ENCODE data around the gene RRAS. TPM values are rescaled to one million over a fixed set of nuclear protein-coding genes. Genes with fewer than 3 reads are reported as not detected.

Gene RRAS
- total RNA-seq, 8 experiments from 2014 or later = 0.79 to 35.2 (median 7.5) TPM

DNA sequence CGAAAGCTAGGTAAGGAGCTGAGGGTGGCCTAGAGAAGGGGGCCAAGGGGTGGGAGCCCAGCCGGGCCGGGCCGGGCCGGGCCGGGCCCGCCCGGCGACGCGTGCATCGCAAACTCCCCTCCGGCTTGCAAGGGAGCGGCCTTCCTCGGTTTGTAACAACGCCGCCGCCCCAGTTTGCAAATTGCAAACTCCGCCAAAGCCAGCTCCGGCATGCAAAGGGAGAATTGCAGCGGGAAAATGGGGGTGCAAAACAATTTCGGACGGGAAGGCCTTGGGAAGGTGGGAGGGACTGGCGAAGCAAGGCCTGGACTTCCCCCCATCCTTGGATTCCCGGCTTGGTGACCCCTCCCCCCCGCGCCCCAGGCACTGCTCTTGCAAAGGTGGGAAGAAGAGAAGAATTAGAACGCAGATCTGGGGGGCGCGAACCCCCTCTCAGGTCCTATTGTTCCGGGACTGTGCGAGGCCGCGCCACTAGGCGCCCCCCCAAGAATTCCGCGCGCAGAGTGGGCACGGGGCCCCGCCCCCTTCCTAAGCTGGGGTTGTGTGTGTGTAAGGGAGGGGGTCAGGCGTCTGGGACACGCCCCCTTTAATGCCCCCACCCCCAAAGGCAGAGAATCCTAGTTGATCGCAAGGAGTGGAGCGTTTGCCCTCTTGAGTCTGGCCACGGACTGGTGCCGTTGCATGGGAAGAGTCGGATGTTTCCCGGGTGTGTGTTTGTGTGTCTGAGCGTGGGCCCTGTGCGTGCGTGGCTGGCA, 48.0 kb downstream of the RRAS start:
- peak overlapping the region; percentile 97 to 99 for H3K27ac ChIP-seq
- in situ Hi-C loops (cut with MboI; ENCODE audit: low pct_unique_long_range_greater_than_20kb in 2 of 9, low sequenced_read_pairs in 9 of 9, unreplicated experiment in 9 of 9) = no loop called here
- ATAC-seq (replicated peaks in 6 of 8) = peak in 3 of 8 experiments; percentile 9 to 20 (median 15)
- H3K4me1 ChIP-seq (replicated peaks in 1 of 2) = peaks cover 6 to 7% of the 10 kb centered on the region in 2 donors
- H3K4me3 ChIP-seq = peak overlapping the region; percentile 65 to 98 (median 97)
- WGBS, 10 experiments = 0% methylated on average over 1 to 5 of the region's 51 CpGs; no CpG with 5 or more reads in 7 of the 10 experiments

GRCh38 chr19:49590971-49591730, 48.8 kb downstream of the RRAS start, which contains the start of gene PRR12:
Gene PRR12, plus strand, starts transcription at chr19:49591182. Its CDS starts 473 bp downstream, at chr19:49591655.
- WGBS, 10 experiments = 0 to 5% (median 0%) methylated on average over 1 to 7 of the region's 66 CpGs; no CpG with 5 or more reads in 6 of the 10 experiments
- peak within 1 kb of the TSS; percentile 97 to 99 for H3K27ac ChIP-seq
- peak within 1 kb of the TSS; percentile 65 to 98 (median 97) for H3K4me3 ChIP-seq
- peak; percentile 8 to 52 (median 42) for ATAC-seq (replicated peaks in 6 of 8)
- in situ Hi-C loops (cut with MboI; ENCODE audit: low pct_unique_long_range_greater_than_20kb in 2 of 9, low sequenced_read_pairs in 9 of 9, unreplicated experiment in 9 of 9) = no loop called here
- peaks cover 6 to 7% of the 10 kb centered on the region in 2 donors for H3K4me1 ChIP-seq (replicated peaks in 1 of 2)

DNA sequence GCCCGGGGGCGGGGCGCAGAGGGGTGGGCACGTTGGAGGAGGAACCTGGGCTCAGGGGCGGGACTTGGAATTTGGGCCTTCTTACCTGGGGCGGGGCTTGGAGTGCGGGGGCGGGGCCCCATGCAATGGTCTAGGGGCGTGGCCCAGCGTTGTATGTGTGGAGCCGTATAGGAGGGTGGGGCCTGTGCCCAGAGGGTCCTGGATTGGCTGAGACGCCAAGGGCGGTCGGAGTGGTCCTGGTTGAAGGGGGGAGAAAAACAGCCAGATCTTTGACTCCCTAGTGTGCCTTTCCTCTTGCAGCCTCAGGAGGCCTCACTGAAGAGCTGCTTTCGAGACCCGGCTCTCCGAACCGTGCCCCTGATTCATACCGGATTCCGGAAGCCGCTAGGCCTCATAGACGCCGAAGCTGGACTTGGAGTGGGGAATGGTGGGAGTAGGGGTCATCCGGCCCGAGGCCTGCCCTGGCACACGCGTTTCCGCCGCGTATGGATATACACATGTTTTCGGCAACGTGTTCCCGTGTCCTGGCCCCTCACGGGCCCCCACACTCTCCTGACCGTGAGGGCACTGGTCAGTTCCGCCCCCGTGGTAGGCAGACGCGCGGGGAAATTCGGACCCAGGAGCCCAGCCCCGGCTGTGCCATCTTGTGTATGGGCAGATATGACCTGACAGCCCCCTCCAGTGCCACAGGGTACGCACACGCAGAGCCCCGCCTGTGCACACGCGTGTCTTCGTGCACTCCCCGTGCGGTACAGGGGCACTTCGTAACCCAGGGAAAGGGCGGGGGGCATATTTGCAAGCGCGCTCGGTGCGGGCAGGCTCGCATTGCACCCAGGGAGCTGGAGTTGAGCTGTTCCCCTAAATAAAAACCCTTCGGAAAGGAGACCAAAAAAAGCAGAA, 49.6 kb downstream of the RRAS start:
- in situ Hi-C loops (cut with MboI; ENCODE audit: low pct_unique_long_range_greater_than_20kb in 2 of 9, low sequenced_read_pairs in 9 of 9, unreplicated experiment in 9 of 9) = no loop called here

DNA sequence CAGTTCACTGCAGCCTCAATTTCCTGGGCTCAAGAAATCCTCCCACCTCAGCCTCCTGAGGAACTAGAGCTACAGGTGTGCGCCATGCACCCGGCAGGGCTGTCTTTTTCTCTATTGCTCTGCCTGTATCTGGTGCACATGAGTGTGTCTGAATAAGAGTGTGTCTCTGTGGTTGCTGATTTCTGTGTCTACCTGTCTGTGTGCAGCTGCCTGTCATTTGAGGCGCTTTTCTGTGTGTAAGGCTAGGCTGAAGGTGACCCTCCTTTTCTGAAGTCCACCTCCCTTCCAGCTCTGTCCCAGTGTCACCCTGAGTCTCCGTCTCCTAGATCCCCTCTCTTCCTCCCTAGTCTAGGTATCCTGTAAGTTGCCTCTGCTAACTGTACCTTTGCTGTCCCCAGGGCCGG, 50.4 kb downstream of the RRAS start:
- Histone ChIP-seq H3K4me1 (replicated peaks in 1 of 2) (peaks cover 22 to 23% of the 10 kb centered on the region in 2 donors), H3K27ac (peak overlapping the region; percentile 97 to 99), H3K4me3 (peak overlapping the region in 3 of 5 donors; percentile 65 to 98 (median 97))
- no peak for ATAC-seq (replicated peaks in 6 of 8)
- WGBS, 10 experiments = 71% methylated on average over 2 of the region's 5 CpGs; no CpG with 5 or more reads in 9 of the 10 experiments
- in situ Hi-C loops (cut with MboI; ENCODE audit: low pct_unique_long_range_greater_than_20kb in 2 of 9, low sequenced_read_pairs in 9 of 9, unreplicated experiment in 9 of 9) = no loop called here

More for the DNA sequence above, 49.6 kb downstream of the RRAS start:
- WGBS, 10 experiments = 0 to 1% (median 0%) methylated on average over 2 to 24 of the region's 58 CpGs; no CpG with 5 or more reads in 5 of the 10 experiments
- Histone ChIP-seq H3K4me1 (replicated peaks in 1 of 2) (peaks cover 14 to 15% of the 10 kb centered on the region in 2 donors), H3K4me3 (peak overlapping the region; percentile 65 to 98 (median 97)), H3K27ac (peak overlapping the region; percentile 97 to 99)
- ATAC-seq (replicated peaks in 6 of 8) = peak; percentile 57 to 78 (median 69)

DNA sequence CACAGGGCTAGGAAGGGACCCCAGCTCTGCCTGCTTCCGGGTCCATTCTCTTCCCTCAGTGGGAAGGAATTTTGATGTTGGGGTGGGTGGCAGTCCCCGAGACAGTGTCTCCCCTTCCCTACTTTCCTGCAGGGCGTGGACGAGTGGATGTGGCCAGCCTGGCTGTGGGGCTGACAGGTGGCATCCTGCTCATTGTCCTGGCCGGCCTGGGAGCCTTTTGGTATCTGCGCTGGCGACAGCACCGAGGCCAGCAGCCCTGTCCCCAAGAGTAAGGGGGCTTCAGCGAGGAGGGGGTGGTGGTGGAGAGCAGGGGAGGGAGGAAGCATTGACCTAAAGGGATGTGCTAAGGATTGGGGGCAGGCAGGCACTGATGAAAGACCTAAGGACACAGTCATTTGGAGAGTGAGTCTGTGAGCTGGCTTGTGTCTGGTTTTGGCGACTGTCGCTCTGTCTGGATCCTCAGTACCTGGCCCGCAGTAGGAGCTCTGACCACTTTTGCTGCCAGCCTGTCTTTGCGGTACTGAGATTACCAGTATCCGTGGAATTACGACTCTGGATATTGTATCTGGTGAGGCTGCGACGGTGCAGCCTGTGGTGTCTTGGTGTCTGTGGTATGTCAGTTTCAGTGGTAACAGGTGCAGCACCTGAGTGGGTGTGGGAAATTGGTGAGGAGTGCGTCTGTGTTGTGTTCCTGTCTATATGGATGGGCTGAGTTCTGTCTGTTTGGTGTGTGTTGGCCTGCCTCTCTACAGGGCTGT, 51.4 kb downstream of the RRAS start:
- Histone ChIP-seq H3K4me1 (replicated peaks in 1 of 2) (peaks cover 18% of the 10 kb centered on the region in 2 donors), H3K4me3 (no peak overlapping the region), H3K27ac (no peak overlapping the region)
- WGBS, 10 experiments = 57 to 96% (median 66%) methylated on average over 4 to 8 of the region's 18 CpGs; no CpG with 5 or more reads in 5 of the 10 experiments
- in situ Hi-C loops (cut with MboI; ENCODE audit: low pct_unique_long_range_greater_than_20kb in 2 of 9, low sequenced_read_pairs in 9 of 9, unreplicated experiment in 9 of 9) = no loop called here
- ATAC-seq (replicated peaks in 6 of 8) = no peak

- Histone ChIP-seq H3K27ac (no peak overlapping the region), H3K4me1 (replicated peaks in 1 of 2) (peaks cover 18% of the 10 kb centered on the region in 2 donors), H3K4me3 (no peak overlapping the region)
- no peak for ATAC-seq (replicated peaks in 6 of 8)
- in situ Hi-C loops (cut with MboI; ENCODE audit: low pct_unique_long_range_greater_than_20kb in 2 of 9, low sequenced_read_pairs in 9 of 9, unreplicated experiment in 9 of 9) = no loop called here
- 11 to 100% (median 83%) methylated on average over 1 to 7 of the region's 8 CpGs for WGBS, 10 experiments
These were observed 52.7 kb downstream of the RRAS start for GRCh38 chr19:49587227-49587626.

Other genes with a start within 250 kb of the RRAS start
- 1 to 10 TPM in 1 of 8 experiments, not detected in 7; 1.2 TPM for gene PTH2, start 216.7 kb downstream of the RRAS start, total RNA-seq
- 1 to 10 TPM in 1 of 8 experiments, under 1 TPM in 5, not detected in 2; 0.42 to 1.1 (median 0.67) TPM for gene GFY, start 214.8 kb downstream of the RRAS start, total RNA-seq
- gene SLC17A7, start 198.6 kb downstream of the RRAS start, total RNA-seq = 1 to 10 TPM in 2 of 8 experiments, under 1 TPM in 5, not detected in 1; 0.16 to 1.9 (median 0.71) TPM
- 10 to 100 TPM; 53.1 to 94.9 (median 76.4) TPM for gene PIH1D1, start 188.3 kb downstream of the RRAS start, total RNA-seq
- 10 to 100 TPM in 4 of 8 experiments, 1 to 10 TPM in 4; 3.6 to 26.2 (median 10.8) TPM for gene ALDH16A1, start 186.9 kb downstream of the RRAS start, total RNA-seq
- 1 to 10 TPM in 5 of 8 experiments, under 1 TPM in 3; 0.22 to 8.7 (median 1.4) TPM for gene FLT3LG, start 165.9 kb downstream of the RRAS start, total RNA-seq
- 1,000 to 10,000 TPM; 2,225 to 4,117 (median 3,221) TPM for gene RPL13A, start 152.5 kb downstream of the RRAS start, total RNA-seq
- 1,000 to 10,000 TPM; 2,973 to 6,174 (median 3,870) TPM for gene RPS11, start 143.7 kb downstream of the RRAS start, total RNA-seq
- 10 to 100 TPM in 4 of 8 experiments, 1 to 10 TPM in 4; 2.2 to 70.6 (median 27.8) TPM for gene FCGRT, start 127.5 kb downstream of the RRAS start, total RNA-seq
- 10 to 100 TPM in 2 of 8 experiments, 1 to 10 TPM in 6; 2.0 to 13.2 (median 6.4) TPM for gene RCN3, start 112.1 kb downstream of the RRAS start, total RNA-seq
- 100 to 1,000 TPM in 2 of 8 experiments, 10 to 100 TPM in 6; 61.7 to 145 (median 76.6) TPM for gene NOSIP, start 59.6 kb downstream of the RRAS start, total RNA-seq
- 1 to 10 TPM in 1 of 8 experiments, under 1 TPM in 7; 0.21 to 1.1 (median 0.60) TPM for gene PRRG2, start 58.8 kb downstream of the RRAS start, total RNA-seq
- gene PRR12, start 49.0 kb downstream of the RRAS start, total RNA-seq = 10 to 100 TPM in 3 of 8 experiments, 1 to 10 TPM in 5; 3.3 to 18.8 (median 7.5) TPM
- gene SCAF1, start 2.1 kb upstream of the RRAS start, total RNA-seq = 10 to 100 TPM; 10.1 to 33.0 (median 20.1) TPM
- gene IRF3, start 25.7 kb upstream of the RRAS start, total RNA-seq = 100 to 1,000 TPM in 1 of 8 experiments, 10 to 100 TPM in 7; 40.8 to 110 (median 53.4) TPM
- gene BCL2L12, start 25.8 kb upstream of the RRAS start, total RNA-seq = 10 to 100 TPM in 3 of 8 experiments, 1 to 10 TPM in 5; 5.3 to 34.6 (median 8.2) TPM
- 100 to 1,000 TPM; 190 to 369 (median 229) TPM for gene PRMT1, start 37.1 kb upstream of the RRAS start, total RNA-seq
- 1 to 10 TPM in 7 of 8 experiments, under 1 TPM in 1; 0.66 to 5.2 (median 2.1) TPM for gene ADM5, start 49.5 kb upstream of the RRAS start, total RNA-seq
- 10 to 100 TPM in 6 of 8 experiments, 1 to 10 TPM in 2; 4.7 to 65.7 (median 36.3) TPM for gene CPT1C, start 51.0 kb upstream of the RRAS start, total RNA-seq
- 1 to 10 TPM in 1 of 8 experiments, under 1 TPM in 2, not detected in 5; 0.19 to 1.6 (median 0.70) TPM for gene TSKS, start 123.2 kb upstream of the RRAS start, total RNA-seq
- gene AP2A1, start 126.9 kb upstream of the RRAS start, total RNA-seq = 10 to 100 TPM; 58.6 to 76.4 (median 71.7) TPM
- gene FUZ, start 173.1 kb upstream of the RRAS start, total RNA-seq = 10 to 100 TPM in 7 of 8 experiments, 1 to 10 TPM in 1; 9.9 to 27.1 (median 16.2) TPM
- 10 to 100 TPM; 16.4 to 38.0 (median 24.5) TPM for gene MED25, start 178.1 kb upstream of the RRAS start, total RNA-seq
- gene PTOV1, start 211.0 kb upstream of the RRAS start, total RNA-seq = 100 to 1,000 TPM in 7 of 8 experiments, 10 to 100 TPM in 1; 60.1 to 215 (median 135) TPM
- gene PNKP, start 227.4 kb upstream of the RRAS start, total RNA-seq = 10 to 100 TPM; 22.8 to 85.2 (median 29.9) TPM
- gene AKT1S1, start 237.2 kb upstream of the RRAS start, total RNA-seq = 10 to 100 TPM in 7 of 8 experiments, 1 to 10 TPM in 1; 8.2 to 59.3 (median 18.3) TPM
- gene TBC1D17, start 237.6 kb upstream of the RRAS start, total RNA-seq = 10 to 100 TPM; 14.3 to 31.0 (median 19.8) TPM